Measurements from ENCODE around the gene ATP2B2. TPM values are rescaled to one million over a fixed set of nuclear protein-coding genes. Genes with fewer than 3 reads are reported as not detected.

Gene ATP2B2
- total RNA-seq, 1 donor from 2014 or later = not detected

GRCh38 chr3:10522646-10523303, 17.4 kb upstream of the ATP2B2 start:
- no peak for DNase-seq (ENCODE audit: low read depth)
- Histone ChIP-seq H3K4me3 (ENCODE audit: low read depth, low read length) (no peak overlapping the region), H3K27me3 (ENCODE audit: control insufficient read depth, insufficient read depth, low read length) (peaks cover 15% of the 10 kb centered on the region), H3K36me3 (ENCODE audit: control insufficient read depth, insufficient read depth, low read length) (no peaks in the 10 kb centered on the region)
- TF ChIP-seq CTCF (IDR thresholded peaks at IDR 0.05; ENCODE audit: insufficient read depth, low read length, poor library complexity, severe bottlenecking) = no peak

- H3K36me3 ChIP-seq (ENCODE audit: control insufficient read depth, insufficient read depth, low read length) = no peaks in the 10 kb centered on the region
- H3K27me3 ChIP-seq (ENCODE audit: control insufficient read depth, insufficient read depth, low read length) = peaks cover 15% of the 10 kb centered on the region
- DNase-seq (ENCODE audit: low read depth) = no peak
- no peak overlapping the region for H3K4me3 ChIP-seq (ENCODE audit: low read depth, low read length)
- no peak for TF ChIP-seq CTCF (IDR thresholded peaks at IDR 0.05; ENCODE audit: insufficient read depth, low read length, poor library complexity, severe bottlenecking)
Measured at GRCh38 chr3:10521772-10522441, 16.5 kb upstream of the ATP2B2 start.

DNA sequence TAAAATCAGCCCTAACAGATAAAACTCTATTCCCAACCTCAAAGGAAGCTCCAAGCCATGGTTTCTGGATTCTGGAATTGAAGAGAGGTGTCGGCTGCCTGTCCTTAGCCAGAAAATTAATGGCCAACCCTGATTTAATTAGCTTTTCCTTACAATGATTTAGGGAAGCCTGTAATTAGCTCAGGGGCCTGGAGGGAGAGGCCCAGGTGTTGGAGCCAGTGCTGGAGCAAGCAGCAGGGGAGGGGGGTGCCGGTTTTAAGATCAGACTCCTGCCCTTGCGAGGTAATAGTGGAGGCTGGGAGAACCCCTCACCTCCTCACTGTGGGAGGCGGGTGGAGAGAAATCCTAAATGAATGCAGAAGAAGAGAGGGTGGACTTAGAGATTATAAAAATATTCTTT, 14.7 kb upstream of the ATP2B2 start:
- TF ChIP-seq CTCF (IDR thresholded peaks at IDR 0.05; ENCODE audit: insufficient read depth, low read length, poor library complexity, severe bottlenecking) = no peak
- H3K27me3 ChIP-seq (ENCODE audit: control insufficient read depth, insufficient read depth, low read length) = peaks cover 15% of the 10 kb centered on the region
- H3K36me3 ChIP-seq (ENCODE audit: control insufficient read depth, insufficient read depth, low read length) = no peaks in the 10 kb centered on the region
- DNase-seq (ENCODE audit: low read depth) = no peak
- H3K4me3 ChIP-seq (ENCODE audit: low read depth, low read length) = no peak overlapping the region

- H3K4me3 ChIP-seq (ENCODE audit: low read depth, low read length) = no peak overlapping the region
- H3K36me3 ChIP-seq (ENCODE audit: control insufficient read depth, insufficient read depth, low read length) = no peaks in the 10 kb centered on the region
- no peak for TF ChIP-seq CTCF (IDR thresholded peaks at IDR 0.05; ENCODE audit: insufficient read depth, low read length, poor library complexity, severe bottlenecking)
- DNase-seq (ENCODE audit: low read depth) = no peak
- H3K27me3 ChIP-seq (ENCODE audit: control insufficient read depth, insufficient read depth, low read length) = peaks cover 11% of the 10 kb centered on the region
Measured at GRCh38 chr3:10519236-10519635, 13.8 kb upstream of the ATP2B2 start.

GRCh38 chr3:10518506-10519150, 13.2 kb upstream of the ATP2B2 start:
- DNase-seq (ENCODE audit: low read depth) = no peak
- Histone ChIP-seq H3K36me3 (ENCODE audit: control insufficient read depth, insufficient read depth, low read length) (no peaks in the 10 kb centered on the region), H3K27me3 (ENCODE audit: control insufficient read depth, insufficient read depth, low read length) (peaks cover 11% of the 10 kb centered on the region), H3K4me3 (ENCODE audit: low read depth, low read length) (no peak overlapping the region)
- no peak for TF ChIP-seq CTCF (IDR thresholded peaks at IDR 0.05; ENCODE audit: insufficient read depth, low read length, poor library complexity, severe bottlenecking)
